ENCODE data around the gene BCAP31. TPM values are rescaled to one million over a fixed set of nuclear protein-coding genes. Genes with fewer than 3 reads are reported as not detected.
"Not testable (repeated sequence)": the region's sequence is repeated elsewhere in the genome, so short reads cannot be mapped to it uniquely, and the experiment has no call there.

Gene BCAP31
- total RNA-seq, 1 experiment from 2014 or later: 307 TPM

- DNase-seq (ENCODE audit: low read depth): no peak
- in situ Hi-C loops (cut with HindIII; ENCODE audit: low pct_unique_long_range_greater_than_20kb, low sequenced_read_pairs): no loop called here
Measured at GRCh38 chrX:153689654-153690465, 34.3 kb downstream of the BCAP31 start.

GRCh38 chrX:153688911-153689590 lies 35.1 kb downstream of the BCAP31 start:
- in situ Hi-C loops (cut with HindIII; ENCODE audit: low pct_unique_long_range_greater_than_20kb, low sequenced_read_pairs): no loop called here
- DNase-seq (ENCODE audit: low read depth): no peak

- in situ Hi-C loops (cut with HindIII; ENCODE audit: low pct_unique_long_range_greater_than_20kb, low sequenced_read_pairs): no loop called here
- DNase-seq (ENCODE audit: low read depth): no peak
Measured at GRCh38 chrX:153688506-153688905, 35.7 kb downstream of the BCAP31 start.

- DNase-seq (ENCODE audit: low read depth): no peak
- in situ Hi-C loops (cut with HindIII; ENCODE audit: low pct_unique_long_range_greater_than_20kb, low sequenced_read_pairs): no loop called here
Measured at GRCh38 chrX:153688071-153688470, 36.1 kb downstream of the BCAP31 start.

GRCh38 chrX:153687121-153688039 lies 36.8 kb downstream of the BCAP31 start, which contains the start of gene SLC6A8:
SLC6A8 (plus strand) TSS chrX:153687926; CDS start chrX:153688575, 649 bp downstream.
- DNase-seq (ENCODE audit: low read depth): peak; percentile 21
- in situ Hi-C loops (cut with HindIII; ENCODE audit: low pct_unique_long_range_greater_than_20kb, low sequenced_read_pairs): no loop called here

GRCh38 chrX:153686711-153687110 lies 37.5 kb downstream of the BCAP31 start:
- in situ Hi-C loops (cut with HindIII; ENCODE audit: low pct_unique_long_range_greater_than_20kb, low sequenced_read_pairs): no loop called here
- no peak for DNase-seq (ENCODE audit: low read depth)

DNA sequence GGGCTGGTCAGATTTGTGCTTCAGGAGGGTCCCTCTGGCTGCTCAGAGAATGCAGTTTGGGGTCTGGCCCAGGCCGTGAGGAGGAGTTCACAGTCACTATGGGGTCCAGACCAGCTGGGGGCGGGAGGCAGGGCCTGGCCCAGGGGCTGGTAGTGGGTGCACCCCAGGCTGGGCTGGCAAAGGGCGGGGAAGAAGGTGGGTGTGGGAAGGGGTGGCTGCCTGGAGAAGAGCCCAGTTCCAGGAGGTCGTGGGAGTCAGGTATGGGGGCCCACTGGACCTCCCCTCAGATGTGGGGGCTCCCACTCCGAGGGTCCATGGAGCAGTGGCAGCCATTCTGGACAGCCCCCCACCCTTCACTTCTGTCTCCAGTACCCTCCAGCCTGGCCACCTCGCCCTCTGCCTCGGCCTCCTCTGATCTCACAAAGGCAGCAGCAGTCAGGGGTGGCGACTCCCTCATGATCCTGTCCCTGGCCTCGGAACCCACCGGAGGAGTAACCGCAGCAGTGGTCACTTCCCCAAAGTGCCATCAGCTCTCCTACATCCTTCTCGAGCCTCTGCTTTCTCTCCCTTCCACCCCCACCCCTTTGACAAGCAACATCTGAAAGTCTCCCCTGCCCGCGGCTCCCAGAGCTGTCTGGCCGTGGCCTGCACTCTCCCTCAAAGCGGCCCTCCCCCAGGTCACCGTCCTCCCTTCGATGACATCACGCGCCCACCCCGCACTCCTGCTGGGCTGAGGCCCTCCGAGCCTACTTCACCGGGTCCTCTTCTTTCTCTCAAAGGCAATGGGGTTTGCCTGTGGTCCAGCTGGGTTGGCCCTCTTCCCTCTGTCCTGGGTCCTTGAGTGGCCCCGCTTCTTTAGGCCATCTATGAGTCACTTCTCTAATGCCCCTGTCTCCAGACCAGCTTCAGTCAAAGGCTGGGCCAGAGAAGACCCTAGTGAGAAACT lies 38.2 kb downstream of the BCAP31 start:
- in situ Hi-C loops (cut with HindIII; ENCODE audit: low pct_unique_long_range_greater_than_20kb, low sequenced_read_pairs): no loop called here
- DNase-seq (ENCODE audit: low read depth): no peak

DNA sequence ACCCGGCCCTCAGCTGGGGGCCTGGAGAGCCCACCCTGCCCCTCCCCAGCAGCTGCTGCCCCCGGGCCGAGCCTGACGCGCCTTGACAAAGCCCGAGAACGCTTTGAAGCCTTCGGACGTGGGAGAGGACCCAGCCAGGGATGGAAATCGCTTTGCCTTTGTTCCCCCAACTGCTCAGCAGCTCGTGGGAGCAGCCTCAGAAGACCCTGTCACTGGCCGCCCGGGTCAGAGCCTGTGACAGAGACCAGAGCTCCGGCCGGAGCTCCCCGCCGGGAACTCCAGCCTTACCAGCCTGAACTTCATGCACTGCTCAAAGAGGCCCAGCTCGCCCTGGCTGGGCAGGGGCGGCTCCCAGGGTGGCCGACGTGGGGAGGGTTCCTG lies 39.0 kb downstream of the BCAP31 start:
- DNase-seq (ENCODE audit: low read depth): no peak
- in situ Hi-C loops (cut with HindIII; ENCODE audit: low pct_unique_long_range_greater_than_20kb, low sequenced_read_pairs): no loop called here

- in situ Hi-C loops (cut with HindIII; ENCODE audit: low pct_unique_long_range_greater_than_20kb, low sequenced_read_pairs): no loop called here
- DNase-seq (ENCODE audit: low read depth): no peak
Measured at GRCh38 chrX:153684467-153685155, 39.6 kb downstream of the BCAP31 start.

DNA sequence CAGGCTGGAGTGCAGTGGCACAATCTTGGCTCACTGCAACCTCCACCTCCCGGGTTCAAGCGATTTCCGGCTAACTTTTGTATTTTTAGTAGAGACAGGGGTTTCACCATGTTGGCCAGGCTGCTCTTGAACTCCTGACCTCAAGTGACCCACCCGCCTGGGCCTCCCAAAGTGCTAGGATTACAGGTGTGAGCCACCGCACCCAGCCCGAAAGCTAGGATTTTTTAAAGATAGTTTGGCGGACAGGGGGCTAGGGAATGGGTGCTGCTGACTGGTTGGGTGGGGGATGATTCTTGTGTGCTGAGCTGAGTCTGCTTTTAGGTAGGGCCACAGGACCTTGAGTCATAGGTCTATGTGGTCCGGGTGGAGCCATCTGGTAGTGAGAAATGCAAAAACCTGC lies 40.7 kb downstream of the BCAP31 start:
- DNase-seq (ENCODE audit: low read depth); in situ Hi-C loops (cut with HindIII; ENCODE audit: low pct_unique_long_range_greater_than_20kb, low sequenced_read_pairs): not testable (repeated sequence)

GRCh38 chrX:153681175-153681574 lies 43.0 kb downstream of the BCAP31 start:
- no peak for DNase-seq (ENCODE audit: low read depth)
- in situ Hi-C loops (cut with HindIII; ENCODE audit: low pct_unique_long_range_greater_than_20kb, low sequenced_read_pairs): no loop called here

DNA sequence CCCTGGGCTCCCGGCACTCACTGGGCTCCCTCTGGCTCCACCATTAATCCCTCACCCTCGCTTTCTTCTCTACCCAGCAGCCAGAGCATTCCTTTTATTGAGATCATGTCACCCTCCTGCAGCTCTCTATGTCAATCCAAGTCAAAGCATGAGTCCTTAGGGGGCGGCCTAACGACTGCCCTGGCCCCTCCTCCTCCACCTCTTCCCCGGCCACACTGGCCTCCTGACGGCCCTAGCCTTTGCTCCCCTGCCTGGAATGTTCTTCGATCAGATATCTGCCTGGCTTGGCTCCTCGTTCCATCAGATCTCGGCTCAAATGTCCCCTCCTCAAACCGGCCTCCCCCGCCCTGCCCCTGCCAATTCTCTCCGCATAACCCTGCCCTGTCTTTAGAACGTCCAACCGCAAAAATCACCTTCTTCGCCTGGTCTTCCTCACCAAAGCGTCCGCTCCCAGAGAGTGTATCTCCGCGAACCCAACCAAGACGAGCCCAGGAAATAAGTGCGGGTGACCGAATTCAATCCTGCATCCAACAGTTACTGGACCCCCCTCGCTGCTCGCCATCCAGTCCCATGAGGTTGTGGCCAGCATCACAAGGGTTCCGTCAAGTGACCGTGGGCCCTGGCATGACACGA lies 49.9 kb downstream of the BCAP31 start:
- in situ Hi-C loops (cut with HindIII; ENCODE audit: low pct_unique_long_range_greater_than_20kb, low sequenced_read_pairs): no loop called here
- no peak for DNase-seq (ENCODE audit: low read depth)

DNA sequence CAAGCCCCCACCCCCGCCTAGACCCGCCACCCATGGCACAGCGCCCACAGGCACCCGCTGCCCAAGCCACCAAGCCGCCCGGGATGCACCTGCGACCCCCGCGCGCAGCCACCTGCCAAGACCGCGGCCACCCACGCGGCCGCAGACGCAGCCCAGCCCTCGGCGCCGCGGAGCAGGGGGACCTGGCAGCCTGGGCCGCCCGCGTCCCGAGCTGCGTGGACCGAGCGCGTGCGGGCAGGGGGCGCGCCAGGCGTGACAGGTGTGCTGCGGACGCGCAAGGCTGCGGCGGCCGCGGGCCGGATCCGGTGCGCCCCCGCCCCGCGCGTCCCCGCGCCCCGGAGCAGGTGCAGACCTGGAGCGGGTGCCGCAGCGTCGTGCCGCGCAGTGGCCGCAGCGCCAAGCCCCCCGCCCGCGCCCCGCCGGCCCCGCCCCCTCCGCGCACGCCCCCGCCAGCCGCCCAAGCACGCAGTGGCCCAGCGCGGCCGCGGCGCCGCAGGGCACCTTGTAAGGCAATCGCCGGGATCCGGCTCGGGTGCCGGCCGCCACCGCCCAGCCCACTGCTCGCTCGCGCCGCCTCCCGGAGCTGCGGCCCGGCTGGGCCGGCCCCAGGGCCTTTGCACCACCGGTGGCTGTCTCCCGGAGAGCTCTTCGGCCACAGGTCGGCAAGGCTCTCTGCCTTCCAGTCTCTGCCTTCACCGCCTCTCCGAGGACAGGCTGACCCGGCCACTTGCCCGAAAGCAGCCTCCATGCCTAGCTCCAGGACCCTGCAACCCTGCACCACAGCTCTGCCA lies 50.6 kb downstream of the BCAP31 start, which contains the start of gene PNCK:
Gene PNCK (minus strand): TSS at position 386 of the 791 bp plus-strand sequence. CDS start 737 bp downstream, outside the sequence.
- in situ Hi-C loops (cut with HindIII; ENCODE audit: low pct_unique_long_range_greater_than_20kb, low sequenced_read_pairs): no loop called here
- DNase-seq (ENCODE audit: low read depth): no peak

DNA sequence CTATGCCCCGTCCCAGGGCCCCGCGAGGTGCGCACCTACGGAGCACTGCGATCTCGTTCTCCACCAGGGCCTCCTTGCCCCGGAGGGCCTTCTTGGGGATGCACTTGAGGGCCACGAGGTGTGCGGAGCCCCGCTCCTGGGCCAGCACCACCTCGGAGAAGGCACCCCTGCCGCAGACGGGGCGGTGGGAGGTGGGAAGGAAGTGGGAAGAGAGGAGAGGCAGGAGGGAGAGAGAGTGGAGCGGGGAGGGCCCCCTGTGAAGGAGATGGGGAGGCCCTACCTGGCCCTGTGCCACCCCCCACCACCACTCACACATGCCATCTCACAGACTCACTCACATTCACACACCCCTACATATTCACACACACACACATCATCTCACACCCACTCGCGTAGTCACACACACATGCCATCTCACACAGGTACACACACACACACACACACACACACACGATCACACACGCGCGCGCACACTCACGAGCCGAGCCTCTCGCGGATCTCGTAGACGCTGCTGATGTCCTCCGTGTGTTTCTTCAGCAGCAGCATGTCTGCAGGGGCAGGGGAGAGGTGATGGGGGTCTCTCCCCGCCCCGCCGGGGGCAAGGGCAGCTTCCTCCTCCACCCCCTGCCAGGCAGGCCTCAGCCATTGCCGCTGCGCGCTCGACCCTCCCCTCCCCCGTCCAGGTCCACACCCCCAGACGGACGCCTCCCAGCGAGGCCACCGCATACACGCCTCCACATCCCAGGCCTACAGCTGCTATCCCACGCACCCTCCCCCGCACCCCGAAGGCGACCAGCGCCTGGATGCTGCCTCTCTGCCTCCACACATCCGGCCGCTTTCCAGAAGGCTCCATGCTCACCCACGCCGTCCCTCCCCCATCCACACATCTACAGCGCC lies 51.4 kb downstream of the BCAP31 start:
- in situ Hi-C loops (cut with HindIII; ENCODE audit: low pct_unique_long_range_greater_than_20kb, low sequenced_read_pairs): no loop called here
- DNase-seq (ENCODE audit: low read depth): no peak
